Endothelial cell of umbilical vein (primary cell): ENCODE results near the gene KLC4. TPM values are rescaled to one million over a fixed set of nuclear protein-coding genes. Genes with fewer than 3 reads are reported as not detected.

Source experiments
- BruUV-seq: library from RNA; stranded (reverse); fragments of 400-500 nt; replicated peaks from 2 replicates; lab custom pipeline; 2021; lab: Mats Ljungman, UMichigan
- CTCF ChIA-PET: fragments of 300-600, 350-600 bp; sonication (Branson Sonifier 250); formaldehyde crosslinking; loops from one replicate; lab custom pipeline; 2021; ENCODE audit warnings: antibody characterized with exemption, inconsistent platforms; lab: Charles Lee
- POLR2A ChIA-PET: fragments of 300-600, 350-600 bp; sonication (Branson Sonifier 250); formaldehyde crosslinking; loops from one replicate; lab custom pipeline; 2021; ENCODE audit warnings: antibody characterized with exemption, inconsistent platforms; lab: Charles Lee
- DNase-seq: peaks from one replicate; pipeline ENCODE4 v3.0.0-alpha.2; 2011; ENCODE audit warnings: low read depth, low spot score
- FAIRE-seq: peaks from 2 replicates; lab custom pipeline; 2011; peaks lifted over from hg19 to GRCh38; lab: Jason Lieb, UNC
- H2AFZ ChIP-seq: 2 replicates; pipeline ENCODE4 v1.6.0; 2012; ENCODE audit warnings: low read depth, low read length, control low read depth, inconsistent platforms
- H3K27ac ChIP-seq: 2 replicates; pipeline ENCODE4 v1.5.1; 2011; ENCODE audit warnings: low read depth, mild to moderate bottlenecking, control low read depth, low read length, moderate library complexity; ENCODE audit not compliant: insufficient read depth
- H3K27me3 ChIP-seq, 2 experiments: 2 replicates each; pipeline versions ENCODE4 v1.6.0 to v1.6.1; 2011; ENCODE audit warnings: low read length in 2 of 2, mixed read lengths in 1 of 2; ENCODE audit not compliant: control insufficient read depth in 2 of 2, insufficient read depth in 2 of 2
- H3K36me3 ChIP-seq, 2 experiments: 2 replicates in 1 of 2; 3 replicates in 1 of 2; pipeline ENCODE4 v1.5.1; 2011; ENCODE audit warnings: low read length in 2 of 2, mild to moderate bottlenecking in 1 of 2, moderate library complexity in 1 of 2; ENCODE audit not compliant: control insufficient read depth in 2 of 2, insufficient read depth in 2 of 2; ENCODE audit errors: extremely low read depth in 1 of 2
- H3K4me1 ChIP-seq: 3 replicates; pipeline ENCODE4 v1.5.1; 2011; ENCODE audit warnings: mild to moderate bottlenecking, low read length; ENCODE audit not compliant: control insufficient read depth, insufficient read depth; ENCODE audit errors: extremely low read depth
- H3K4me2 ChIP-seq: 2 replicates; pipeline ENCODE4 v1.6.1; 2011; ENCODE audit warnings: low read length, control low read depth, mixed read lengths; ENCODE audit not compliant: insufficient read depth
- H3K4me3 ChIP-seq, 3 experiments: fragments of 200-600 bp in 1 of 3; sonication (generic), shearing (Covaris generic) in 1 of 3; replicated peaks in 1 of 3; 2 replicates each; pipeline ENCODE4 v1.5.1; 2011 to 2016; ENCODE audit warnings: control low read depth in 3 of 3, low read length in 3 of 3, mild to moderate bottlenecking in 2 of 3, inconsistent platforms in 1 of 3, low read depth in 1 of 3, moderate library complexity in 1 of 3; ENCODE audit not compliant: insufficient read depth in 1 of 3
- H3K79me2 ChIP-seq: 2 replicates; pipeline ENCODE4 v1.6.0; 2012; ENCODE audit warnings: low read length, inconsistent platforms; ENCODE audit not compliant: control insufficient read depth, insufficient read depth
- H3K9ac ChIP-seq: replicated peaks from 2 replicates; pipeline ENCODE3; 2011; ENCODE audit warnings: low read length, control low read depth; ENCODE audit not compliant: insufficient read depth; ENCODE audit errors: extremely low read depth
- H3K9me1 ChIP-seq: replicated peaks from 3 replicates; pipeline ENCODE4 v1.6.0; 2011; ENCODE audit warnings: mild to moderate bottlenecking, low read length; ENCODE audit not compliant: control insufficient read depth, insufficient read depth; ENCODE audit errors: extremely low read depth
- H3K9me3 ChIP-seq: replicated peaks from 2 replicates; pipeline ENCODE4 v1.5.1; 2012; ENCODE audit warnings: low read length, inconsistent platforms; ENCODE audit not compliant: control insufficient read depth, insufficient read depth
- H4K20me1 ChIP-seq: replicated peaks from 2 replicates; pipeline ENCODE3; 2011; ENCODE audit warnings: mild to moderate bottlenecking, low read length; ENCODE audit not compliant: control insufficient read depth, insufficient read depth; ENCODE audit errors: extremely low read depth
- CTCF ChIP-seq, 2 donors: IDR thresholded peaks; 1 replicate in 1 of 2; 2 replicates in 1 of 2; pipeline ENCODE4 v1.5.1; 2011; ENCODE audit warnings: low read length in 2 of 2, mild to moderate bottlenecking in 2 of 2, moderate library complexity in 2 of 2, control low read depth in 1 of 2, inconsistent platforms in 1 of 2, low read depth in 1 of 2; ENCODE audit not compliant: insufficient read depth in 1 of 2; ENCODE audit errors: extremely low read depth in 1 of 2
- EZH2 ChIP-seq: IDR thresholded peaks from 2 replicates; pipeline ENCODE4 v1.6.1; 2012; ENCODE audit warnings: borderline replicate concordance, low read depth, mild to moderate bottlenecking, moderate library complexity, low read length, inconsistent platforms; ENCODE audit not compliant: severe bottlenecking
- FOS ChIP-seq: IDR thresholded peaks from 2 replicates; pipeline ENCODE4 v1.6.1; 2011; ENCODE audit warnings: mild to moderate bottlenecking, low read length, moderate library complexity, borderline replicate concordance; ENCODE audit not compliant: insufficient read depth
- GATA2 ChIP-seq: IDR thresholded peaks from 2 replicates; pipeline ENCODE4 v1.7.0; 2011; ENCODE audit warnings: low read depth, mild to moderate bottlenecking, moderate library complexity, mixed read lengths, low read length; ENCODE audit not compliant: insufficient read length, insufficient read depth
- JUN ChIP-seq: IDR thresholded peaks from 2 replicates; pipeline ENCODE4 v1.6.1; 2011; ENCODE audit warnings: borderline replicate concordance, low read depth; ENCODE audit not compliant: insufficient read length, insufficient read depth
- MAX ChIP-seq: IDR thresholded peaks from 2 replicates; pipeline ENCODE4 v1.6.1; 2011; ENCODE audit not compliant: insufficient read depth, insufficient read length
- MYC ChIP-seq: IDR thresholded peaks from one replicate; pipeline ENCODE4 v1.6.1; 2011; ENCODE audit warnings: mild to moderate bottlenecking, low read depth, low read length
- POLR2A ChIP-seq: IDR thresholded peaks from 2 replicates; pipeline ENCODE4 v1.6.1; 2012; ENCODE audit warnings: low read depth, mild to moderate bottlenecking, control low read depth, low read length
- POLR2AphosphoS5 ChIP-seq: IDR thresholded peaks from 2 replicates; pipeline ENCODE4 v1.6.1; 2012; ENCODE audit warnings: low read depth, mild to moderate bottlenecking, control low read depth, low read length, moderate library complexity; ENCODE audit not compliant: insufficient read depth
- dilution Hi-C: fragments of 300-500 bp; cut with MboI; formaldehyde crosslinking; loops from one replicate; pipeline ENCODE4 v1.15.0; 2019; ENCODE audit warnings: low sequenced_read_pairs; ENCODE audit not compliant: extremely low pct_ligation_motif_present
- intact Hi-C: fragments of 100-400 bp; cut with micrococcal nuclease; formaldehyde crosslinking; loops from one replicate; pipeline ENCODE4 v1.10.0; 2022
- polyA plus RNA-seq, 4 experiments: library from polyadenylated mRNA; depleted of rRNA in 3 of 4; stranded (reverse) in 3 of 4; unstranded in 1 of 4; fragments of >200 nt; gene quantifications; 2 replicates each; pipeline versions ENCODE4 v1.2.1 to v1.2.3, GENCODE V29; 2011 to 2012; ENCODE audit warnings: missing spikeins in 1 of 4
- total RNA-seq: library from RNA; stranded (reverse); gene quantifications from 2 replicates; pipeline ENCODE4 v1.2.3, GENCODE V29; 2021

Gene KLC4
- total and polyA plus RNA-seq, 2 donors (not counting 3 experiments of a cell fraction or from before 2014, with no cell fraction given) = 17.7 to 26.8 TPM

GRCh38 chr6:43091020-43091419 lies 31.6 kb downstream of the KLC4 start:
- H3K9me1 ChIP-seq = no peaks in the 10 kb centered on the region
- TF ChIP-seq MYC = no peak
- TF ChIP-seq JUN = no peak
- no peak for TF ChIP-seq MAX
- TF ChIP-seq FOS = no peak
- no peak for TF ChIP-seq CTCF (IDR thresholded peaks at IDR 0.05; ENCODE audit: extremely low read depth in 1 of 2, insufficient read depth in 1 of 2, low read depth in 1 of 2, low read length in 2 of 2)
- TF ChIP-seq POLR2A = no peak
- TF ChIP-seq POLR2AphosphoS5 = no peak
- no peak for TF ChIP-seq GATA2
- no peak for TF ChIP-seq EZH2
- ChIA-PET POLR2A (no interaction called here), CTCF (interaction anchor here (0.6 to 1.4 kb wide), 2 partner anchors 53 to 162 kb away, joined by 3 to 5 read pairs; no protein-coding TSS in a partner anchor)
- intact Hi-C loops (loop anchor here (5.0 kb wide), 1 partner anchor 1084 kb away; no protein-coding TSS in a partner anchor), dilution Hi-C loops (no loop called here)
- no peaks in the 10 kb centered on the region for H3K79me2 ChIP-seq
- H3K27ac ChIP-seq = no peak overlapping the region
- H3K9me3 ChIP-seq = no peaks in the 10 kb centered on the region
- H3K36me3 ChIP-seq = no peaks in the 10 kb centered on the region
- no peak overlapping the region for H2AFZ ChIP-seq
- no peak overlapping the region for H3K9ac ChIP-seq
- no peak overlapping the region for H3K4me3 ChIP-seq
- DNase-seq (no peak), FAIRE-seq (no peak)
- BruUV-seq = no TSS peak
- no peak overlapping the region for H3K4me2 ChIP-seq
- H4K20me1 ChIP-seq = no peaks in the 10 kb centered on the region
- H3K4me1 ChIP-seq = peaks cover 7% of the 10 kb centered on the region
- no peaks in the 10 kb centered on the region for H3K27me3 ChIP-seq
